ENCODE data around the gene MAP3K14.
"Not testable (repeated sequence)": the region's sequence is repeated elsewhere in the genome, so short reads cannot be mapped to it uniquely, and the experiment has no call there.

DNA sequence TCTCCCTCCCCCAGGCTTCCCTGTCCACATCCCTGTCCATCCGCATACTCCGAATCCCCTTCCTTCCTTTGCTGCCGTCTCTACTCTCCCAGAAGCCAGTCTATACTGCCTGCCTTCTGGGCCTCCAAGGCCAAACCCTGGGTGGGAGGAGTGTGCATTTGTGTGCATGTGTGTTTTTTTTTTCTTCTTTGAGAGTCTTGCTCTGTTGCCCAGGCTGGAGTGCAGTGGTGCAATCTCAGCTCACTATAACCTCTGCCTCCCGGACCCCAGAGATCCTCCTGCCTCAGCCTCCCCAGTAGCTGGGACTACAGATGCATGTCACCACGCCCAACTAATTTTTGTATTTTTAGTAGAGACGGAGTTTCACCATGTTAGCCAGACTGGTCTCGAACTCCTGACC lies 63.6 kb downstream of the MAP3K14 start:
- TF ChIP-seq POLR2AphosphoS5 (IDR thresholded peaks at IDR 0.05; ENCODE audit: low read depth, low read length); TAF1 (IDR thresholded peaks at IDR 0.05; ENCODE audit: borderline replicate concordance, low read depth, low read length); POLR2A (IDR thresholded peaks at IDR 0.05; ENCODE audit: low read depth, low read length): not testable (repeated sequence)

All from GM12892 (cell line).